HepG2 (cell line): ENCODE measurements around the gene TMCC1. TPM values are rescaled to one million over a fixed set of nuclear protein-coding genes. Genes with fewer than 3 reads are reported as not detected.

Experiments used
- AGO2 ChIP-seq: fragments of 200-400 bp; formaldehyde crosslinking; optimal IDR thresholded peaks from 2 replicates; pipeline ENCODE3; 2017; ENCODE audit warnings: mild to moderate bottlenecking, low read depth, low read length, moderate library complexity
- EEA1 ChIP-seq: sonication (generic); formaldehyde crosslinking; IDR thresholded peaks from 2 replicates; pipeline ENCODE4 v1.5.1; 2020; ENCODE audit warnings: mild to moderate bottlenecking, missing genetic modification reagents, borderline replicate concordance
- FOSL2 ChIP-seq: sonication (generic); formaldehyde crosslinking; IDR thresholded peaks from 2 replicates; pipeline ENCODE4 v1.4.0; 2020; ENCODE audit warnings: missing genetic modification reagents
- GABPB1 ChIP-seq: IDR thresholded peaks from 2 replicates; pipeline ENCODE4 v1.6.1; 2016; ENCODE audit warnings: mild to moderate bottlenecking, missing genetic modification reagents, moderate library complexity, missing compliant biosample characterization
- HMG20B ChIP-seq: conservative IDR thresholded peaks from 2 replicates; pipeline ENCODE4 v1.6.1; 2016; ENCODE audit warnings: missing genetic modification reagents, missing compliant biosample characterization
- HNRNPH1 ChIP-seq: fragments of 200-400 bp; formaldehyde crosslinking; optimal IDR thresholded peaks from 2 replicates; pipeline ENCODE3; 2017; ENCODE audit warnings: mild to moderate bottlenecking, low read depth, low read length
- NPAS2 ChIP-seq: sonication (generic); formaldehyde crosslinking; IDR thresholded peaks from 2 replicates; pipeline ENCODE4 v1.8.0; 2022; ENCODE audit warnings: mild to moderate bottlenecking, missing genetic modification reagents, borderline replicate concordance
- PHF20 ChIP-seq: sonication (generic); formaldehyde crosslinking; IDR thresholded peaks from 2 replicates; pipeline ENCODE4 v1.5.0; 2020; ENCODE audit warnings: mild to moderate bottlenecking, missing genetic modification reagents
- PRMT3 ChIP-seq: sonication (generic); formaldehyde crosslinking; IDR thresholded peaks from 2 replicates; pipeline ENCODE4 v1.8.1; 2022; ENCODE audit warnings: low read depth, mild to moderate bottlenecking, moderate library complexity, missing genetic modification reagents, borderline replicate concordance
- RARG ChIP-seq: sonication (generic); formaldehyde crosslinking; IDR thresholded peaks from 2 replicates; pipeline ENCODE4 v1.4.0; 2020; ENCODE audit warnings: low read depth, mild to moderate bottlenecking, missing genetic modification reagents
- TBX2 ChIP-seq: sonication (generic); formaldehyde crosslinking; IDR thresholded peaks from 2 replicates; pipeline ENCODE4 v1.5.0; 2020; ENCODE audit warnings: missing genetic modification reagents, mild to moderate bottlenecking, borderline replicate concordance
- ZNF496 ChIP-seq: sonication (generic); formaldehyde crosslinking; IDR thresholded peaks from 2 replicates; pipeline ENCODE4 v1.8.1; 2023; ENCODE audit warnings: mild to moderate bottlenecking, moderate library complexity, missing genetic modification reagents; ENCODE audit not compliant: insufficient replicate concordance
- ZNF567 ChIP-seq: sonication (generic); formaldehyde crosslinking; IDR thresholded peaks from 2 replicates; pipeline ENCODE4 v1.8.1; 2023; ENCODE audit warnings: mild to moderate bottlenecking, missing genetic modification reagents, borderline replicate concordance
- ZNF629 ChIP-seq: sonication (generic); formaldehyde crosslinking; conservative IDR thresholded peaks from 2 replicates; pipeline ENCODE4 v1.5.0; 2020; ENCODE audit warnings: missing genetic modification reagents
- ZNF777 ChIP-seq: sonication (generic); formaldehyde crosslinking; IDR thresholded peaks from 2 replicates; pipeline ENCODE4 v1.4.0; 2020; ENCODE audit warnings: missing genetic modification reagents
- polyA plus RNA-seq, 8 experiments: library from polyadenylated mRNA; depleted of rRNA in 3 of 8; stranded (reverse) in 7 of 8; unstranded in 1 of 8; fragments of >200 nt; fragmentation: Illumina TruSeq in 4 of 8; extraction: Trizol in 4 of 8; gene quantifications; 2 replicates each; pipeline versions ENCODE4 v1.2.1 to v1.2.3, GENCODE V29; 2011 to 2016; ENCODE audit warnings: low read depth in 4 of 8, missing spikeins in 1 of 8, mixed read lengths in 1 of 8; ENCODE audit not compliant: insufficient read depth in 1 of 8
- total RNA-seq, 5 experiments: library from RNA; depleted of rRNA; stranded (reverse); fragments of >200 nt; fragmentation: Illumina TruSeq; extraction: Trizol; gene quantifications; 2 replicates each; pipeline ENCODE4 v1.2.3, GENCODE V29; 2016; ENCODE audit warnings: low read depth in 1 of 5
- TF ChIP-seq, protein P1 (sequence below): sonication (generic); formaldehyde crosslinking; IDR thresholded peaks from 2 replicates; pipeline ENCODE4 v1.8.0; 2022; ENCODE audit warnings: missing genetic modification reagents, mild to moderate bottlenecking, moderate library complexity, borderline replicate concordance
- TF ChIP-seq, protein P2 (sequence below): sonication (generic); formaldehyde crosslinking; IDR thresholded peaks from 2 replicates; pipeline ENCODE4 v1.4.0; 2020; ENCODE audit warnings: missing genetic modification reagents
- TF ChIP-seq, protein P3 (sequence below): sonication (generic); formaldehyde crosslinking; IDR thresholded peaks from 2 replicates; pipeline ENCODE4 v1.8.1; 2023; ENCODE audit warnings: mild to moderate bottlenecking, inconsistent platforms, moderate library complexity, missing genetic modification reagents, borderline replicate concordance
- TF ChIP-seq, protein P4 (sequence below): sonication (generic); formaldehyde crosslinking; IDR thresholded peaks from 2 replicates; pipeline ENCODE4 v1.8.0; 2022; ENCODE audit warnings: low read depth, missing genetic modification reagents
- TF ChIP-seq, protein P5 (sequence below): sonication (generic); formaldehyde crosslinking; IDR thresholded peaks from 2 replicates; pipeline ENCODE4 v1.5.1; 2020; ENCODE audit warnings: mild to moderate bottlenecking, missing genetic modification reagents, borderline replicate concordance

The TMCC1 gene
- total and polyA plus RNA-seq, 2 of the 13 experiments (the other 11 are each of a cell fraction or from before 2014, with no cell fraction given), result 12.1 to 264 TPM

DNA sequence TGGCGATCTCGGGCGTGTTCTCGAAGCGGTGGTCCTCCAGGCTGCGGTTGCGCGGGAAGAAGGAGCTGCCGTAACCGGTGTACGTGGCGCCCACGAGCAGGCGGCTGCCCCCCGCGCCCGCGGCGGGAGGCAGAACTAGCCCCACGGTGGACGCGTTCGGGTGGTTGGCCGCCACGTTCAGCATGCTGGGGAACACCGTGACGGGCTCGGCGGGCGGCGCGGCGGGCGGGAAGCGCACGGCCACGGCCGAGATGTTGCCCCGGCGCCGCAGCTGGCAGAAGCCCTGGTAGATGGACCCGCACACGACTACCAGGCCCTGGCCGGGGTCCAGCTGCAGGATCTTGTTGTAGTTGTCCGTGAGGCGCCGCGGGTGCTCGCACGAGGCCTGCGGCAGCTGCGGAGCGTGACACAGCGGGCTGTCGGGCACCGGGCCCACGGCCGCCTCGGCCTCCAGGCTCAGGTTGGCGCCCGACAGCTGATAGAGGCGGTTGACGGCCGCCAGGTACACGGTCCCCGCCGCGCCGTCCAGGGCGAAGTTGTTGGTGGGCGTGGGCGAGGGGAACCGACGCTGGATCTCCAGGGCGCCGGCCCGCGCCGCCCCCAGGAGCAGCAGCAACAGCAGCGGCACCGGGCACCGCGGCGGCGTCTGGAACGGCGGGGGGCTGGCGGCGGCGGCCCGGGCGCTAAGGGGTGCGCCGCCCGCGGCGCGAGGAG is 287.4 kb downstream of the TMCC1 start (continued):
- TF ChIP-seq, protein P1, sequence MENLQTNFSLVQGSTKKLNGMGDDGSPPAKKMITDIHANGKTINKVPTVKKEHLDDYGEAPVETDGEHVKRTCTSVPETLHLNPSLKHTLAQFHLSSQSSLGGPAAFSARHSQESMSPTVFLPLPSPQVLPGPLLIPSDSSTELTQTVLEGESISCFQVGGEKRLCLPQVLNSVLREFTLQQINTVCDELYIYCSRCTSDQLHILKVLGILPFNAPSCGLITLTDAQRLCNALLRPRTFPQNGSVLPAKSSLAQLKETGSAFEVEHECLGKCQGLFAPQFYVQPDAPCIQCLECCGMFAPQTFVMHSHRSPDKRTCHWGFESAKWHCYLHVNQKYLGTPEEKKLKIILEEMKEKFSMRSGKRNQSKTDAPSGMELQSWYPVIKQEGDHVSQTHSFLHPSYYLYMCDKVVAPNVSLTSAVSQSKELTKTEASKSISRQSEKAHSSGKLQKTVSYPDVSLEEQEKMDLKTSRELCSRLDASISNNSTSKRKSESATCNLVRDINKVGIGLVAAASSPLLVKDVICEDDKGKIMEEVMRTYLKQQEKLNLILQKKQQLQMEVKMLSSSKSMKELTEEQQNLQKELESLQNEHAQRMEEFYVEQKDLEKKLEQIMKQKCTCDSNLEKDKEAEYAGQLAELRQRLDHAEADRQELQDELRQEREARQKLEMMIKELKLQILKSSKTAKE (CRISPR knock-in tag), result no peak; the same call in 1 of the 2 replicates
- TF ChIP-seq ZNF777 (CRISPR knock-in tag), result peak; percentile 93
- no peak for TF ChIP-seq HNRNPH1
- TF ChIP-seq ZNF629 (CRISPR knock-in tag), result no peak
- TF ChIP-seq NPAS2, result 0 out of 2 replicates have a peak, but pooled peaks have one; percentile 16
- TF ChIP-seq, protein P2, sequence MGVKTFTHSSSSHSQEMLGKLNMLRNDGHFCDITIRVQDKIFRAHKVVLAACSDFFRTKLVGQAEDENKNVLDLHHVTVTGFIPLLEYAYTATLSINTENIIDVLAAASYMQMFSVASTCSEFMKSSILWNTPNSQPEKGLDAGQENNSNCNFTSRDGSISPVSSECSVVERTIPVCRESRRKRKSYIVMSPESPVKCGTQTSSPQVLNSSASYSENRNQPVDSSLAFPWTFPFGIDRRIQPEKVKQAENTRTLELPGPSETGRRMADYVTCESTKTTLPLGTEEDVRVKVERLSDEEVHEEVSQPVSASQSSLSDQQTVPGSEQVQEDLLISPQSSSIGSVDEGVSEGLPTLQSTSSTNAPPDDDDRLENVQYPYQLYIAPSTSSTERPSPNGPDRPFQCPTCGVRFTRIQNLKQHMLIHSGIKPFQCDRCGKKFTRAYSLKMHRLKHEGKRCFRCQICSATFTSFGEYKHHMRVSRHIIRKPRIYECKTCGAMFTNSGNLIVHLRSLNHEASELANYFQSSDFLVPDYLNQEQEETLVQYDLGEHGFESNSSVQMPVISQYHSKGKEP (CRISPR knock-in tag), result no peak
- no peak for TF ChIP-seq PRMT3 (CRISPR knock-in tag)
- TF ChIP-seq FOSL2 (CRISPR knock-in tag), result no peak
- TF ChIP-seq HMG20B (CRISPR knock-in tag), result no peak
- TF ChIP-seq ZNF567 (CRISPR knock-in tag), result no peak
- TF ChIP-seq AGO2, result peak; percentile 45
- peak; percentile 63; the same call in 1 of the 2 replicates for TF ChIP-seq TBX2 (CRISPR knock-in tag)
- peak; percentile 64; the same call in 1 of the 2 replicates for TF ChIP-seq EEA1 (CRISPR knock-in tag)
- TF ChIP-seq, protein P3, sequence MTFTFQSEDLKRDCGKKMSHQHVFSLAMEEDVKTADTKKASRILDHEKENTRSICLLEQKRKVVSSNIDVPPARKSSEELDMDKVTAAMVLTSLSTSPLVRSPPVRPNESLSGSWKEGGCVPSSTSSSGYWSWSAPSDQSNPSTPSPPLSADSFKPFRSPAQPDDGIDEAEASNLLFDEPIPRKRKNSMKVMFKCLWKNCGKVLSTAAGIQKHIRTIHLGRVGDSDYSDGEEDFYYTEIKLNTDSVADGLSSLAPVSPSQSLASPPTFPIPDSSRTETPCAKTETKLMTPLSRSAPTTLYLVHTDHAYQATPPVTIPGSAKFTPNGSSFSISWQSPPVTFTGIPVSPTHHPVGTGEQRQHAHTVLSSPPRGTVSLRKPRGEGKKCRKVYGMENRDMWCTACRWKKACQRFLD (CRISPR knock-in tag), result peak; percentile 71; the same call in 1 of the 2 replicates
- TF ChIP-seq, protein P4, sequence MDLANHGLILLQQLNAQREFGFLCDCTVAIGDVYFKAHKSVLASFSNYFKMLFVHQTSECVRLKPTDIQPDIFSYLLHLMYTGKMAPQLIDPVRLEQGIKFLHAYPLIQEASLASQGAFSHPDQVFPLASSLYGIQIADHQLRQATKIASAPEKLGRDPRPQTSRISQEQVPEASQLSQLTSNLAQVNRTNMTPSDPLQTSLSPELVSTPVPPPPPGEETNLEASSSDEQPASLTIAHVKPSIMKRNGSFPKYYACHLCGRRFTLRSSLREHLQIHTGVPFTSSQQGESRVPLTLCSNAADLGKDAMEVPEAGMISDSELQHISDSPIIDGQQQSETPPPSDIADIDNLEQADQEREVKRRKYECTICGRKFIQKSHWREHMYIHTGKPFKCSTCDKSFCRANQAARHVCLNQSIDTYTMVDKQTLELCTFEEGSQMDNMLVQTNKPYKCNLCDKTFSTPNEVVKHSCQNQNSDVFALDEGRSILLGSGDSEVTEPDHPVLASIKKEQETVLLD (CRISPR knock-in tag), result peak; percentile 0; the same call in 1 of the 2 replicates
- TF ChIP-seq, protein P5, sequence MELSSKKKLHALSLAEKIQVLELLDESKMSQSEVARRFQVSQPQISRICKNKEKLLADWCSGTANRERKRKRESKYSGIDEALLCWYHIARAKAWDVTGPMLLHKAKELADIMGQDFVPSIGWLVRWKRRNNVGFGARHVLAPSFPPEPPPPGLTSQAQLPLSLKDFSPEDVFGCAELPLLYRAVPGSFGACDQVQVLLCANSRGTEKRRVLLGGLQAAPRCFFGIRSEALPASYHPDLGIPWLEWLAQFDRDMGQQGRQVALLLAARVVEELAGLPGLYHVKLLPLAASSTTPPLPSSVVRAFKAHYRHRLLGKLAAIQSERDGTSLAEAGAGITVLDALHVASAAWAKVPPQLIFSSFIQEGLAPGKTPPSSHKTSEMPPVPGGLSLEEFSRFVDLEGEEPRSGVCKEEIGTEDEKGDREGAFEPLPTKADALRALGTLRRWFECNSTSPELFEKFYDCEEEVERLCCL, result no peak
- no peak for TF ChIP-seq RARG (CRISPR knock-in tag)
- TF ChIP-seq PHF20 (CRISPR knock-in tag), result no peak
- TF ChIP-seq GABPB1 (CRISPR knock-in tag), result no peak
- no peak for TF ChIP-seq ZNF496 (CRISPR knock-in tag)
